Stimulated activated CD8-positive, alpha-beta memory T cell treated with anti-CD3 and anti-CD28 coated beads, Interleukin-15, amount 100 ng/mL, for 24 hours (primary cell): ENCODE measurements around the gene EVA1B.

ENCODE experiments used
- DNase-seq: peaks from one replicate; pipeline ENCODE4 v3.0.0-alpha.2; 2020; ENCODE audit warnings: low read depth

Gene EVA1B

GRCh38 chr1:36279110-36279788 lies 44.2 kb downstream of the EVA1B start:
- DNase-seq = no peak

GRCh38 chr1:36276688-36277087 lies 46.8 kb downstream of the EVA1B start:
- DNase-seq = no peak

GRCh38 chr1:36274201-36274600 lies 49.2 kb downstream of the EVA1B start:
- DNase-seq = no peak

GRCh38 chr1:36273024-36273423 lies 50.4 kb downstream of the EVA1B start:
- no peak for DNase-seq
